NT2/D1 (cell line): ENCODE measurements around the gene BRD4.

ENCODE experiments used
- YY1 ChIP-seq: IDR thresholded peaks from 2 replicates; pipeline ENCODE4 v1.6.1; 2011; ENCODE audit not compliant: insufficient read length, insufficient read depth
- ZNF274 ChIP-seq: IDR thresholded peaks from 2 replicates; pipeline ENCODE4 v1.6.1; 2011; ENCODE audit warnings: mild to moderate bottlenecking, low read depth, low read length

DNA sequence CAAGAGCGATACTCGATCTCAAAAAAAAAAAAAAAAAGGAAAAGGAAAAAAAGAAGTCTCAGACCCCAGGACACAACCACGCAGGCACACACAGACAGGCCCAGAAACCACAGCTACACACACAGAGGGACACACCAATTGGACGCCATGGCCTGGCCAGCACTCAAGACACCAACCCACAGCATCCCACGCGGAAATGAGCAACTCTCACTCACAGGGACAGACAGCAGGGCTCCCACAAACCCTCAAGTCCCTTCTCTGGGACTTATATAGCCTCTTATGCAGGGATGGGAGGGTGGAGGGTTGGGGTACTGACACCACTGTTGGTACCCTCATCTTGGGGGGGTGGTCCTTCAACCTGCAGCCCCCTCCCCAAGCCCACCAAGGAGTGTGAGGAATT is 137.4 kb downstream of the BRD4 start:
- TF ChIP-seq YY1, result no peak
- no peak for TF ChIP-seq ZNF274
